A549 treated with Mapracorat at 1 μM for 4 hours (cell line): Measurements from ENCODE around the gene MPZL2. TPM values are rescaled to one million over a fixed set of nuclear protein-coding genes. Genes with fewer than 3 reads are reported as not detected.

ENCODE experiments used
- total RNA-seq: library from RNA; stranded (reverse); fragments of 200-300 nt; extraction: Qiagen RNA extraction; gene quantifications from 5 replicates; pipeline ENCODE4 v1.2.3, GENCODE V29; 2022

Gene MPZL2
- 0.09 to 0.11 TPM in 2 of 5 replicates, not detected in the others for total RNA-seq

GRCh38 chr11:118263695-118264568 lies at the start of gene MPZL2:
Gene MPZL2 (minus strand): TSS chr11:118264297. CDS start chr11:118264153, 144 bp downstream.

GRCh38 chr11:118304568-118305248 lies 40.6 kb upstream of the MPZL2 start, which contains the start of gene CD3E:
Gene CD3E (plus strand): TSS chr11:118304730. CDS start chr11:118304953, 223 bp downstream.

DNA sequence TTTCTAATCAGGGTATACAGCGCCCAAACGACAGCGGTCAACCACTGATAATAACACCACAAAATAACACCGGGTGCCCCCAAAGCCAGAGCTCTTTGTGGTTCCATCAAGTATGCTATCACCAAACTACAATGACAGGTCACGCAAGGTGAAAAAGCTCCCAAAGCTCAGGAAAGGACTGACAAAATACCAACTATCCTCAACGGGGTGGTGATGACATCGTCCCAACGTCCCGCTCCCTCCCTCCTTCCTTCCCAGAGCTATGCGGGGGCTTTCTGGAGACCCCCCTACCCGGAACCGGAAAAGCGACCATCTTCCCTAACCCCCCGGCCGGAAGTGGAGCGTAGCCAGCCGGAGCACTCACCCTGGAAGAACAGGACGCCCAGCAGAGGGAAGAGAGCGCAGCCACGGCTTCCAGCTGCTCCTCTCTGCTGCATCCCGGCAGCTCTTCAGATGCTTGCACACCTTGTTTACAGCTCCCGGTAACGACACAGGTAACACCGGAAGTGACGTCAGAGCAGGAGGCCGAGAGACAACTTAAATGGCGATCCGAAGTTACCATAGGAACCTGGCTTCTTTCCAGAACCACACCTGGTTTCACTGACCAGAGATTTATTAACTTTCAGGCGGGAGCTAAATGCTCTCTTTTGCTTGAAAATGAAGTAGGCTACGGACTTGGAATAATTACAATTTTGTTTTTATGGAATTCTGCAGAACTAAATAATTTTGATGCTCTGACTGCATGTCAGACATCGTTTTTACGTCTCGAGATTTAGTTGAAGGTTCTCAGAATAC lies 12.0 kb downstream of the MPZL2 start, which contains the start of gene MPZL3:
MPZL3 (minus strand) TSS at position 508 of the 795 bp plus-strand sequence; CDS start at position 437, 71 bp downstream.

DNA sequence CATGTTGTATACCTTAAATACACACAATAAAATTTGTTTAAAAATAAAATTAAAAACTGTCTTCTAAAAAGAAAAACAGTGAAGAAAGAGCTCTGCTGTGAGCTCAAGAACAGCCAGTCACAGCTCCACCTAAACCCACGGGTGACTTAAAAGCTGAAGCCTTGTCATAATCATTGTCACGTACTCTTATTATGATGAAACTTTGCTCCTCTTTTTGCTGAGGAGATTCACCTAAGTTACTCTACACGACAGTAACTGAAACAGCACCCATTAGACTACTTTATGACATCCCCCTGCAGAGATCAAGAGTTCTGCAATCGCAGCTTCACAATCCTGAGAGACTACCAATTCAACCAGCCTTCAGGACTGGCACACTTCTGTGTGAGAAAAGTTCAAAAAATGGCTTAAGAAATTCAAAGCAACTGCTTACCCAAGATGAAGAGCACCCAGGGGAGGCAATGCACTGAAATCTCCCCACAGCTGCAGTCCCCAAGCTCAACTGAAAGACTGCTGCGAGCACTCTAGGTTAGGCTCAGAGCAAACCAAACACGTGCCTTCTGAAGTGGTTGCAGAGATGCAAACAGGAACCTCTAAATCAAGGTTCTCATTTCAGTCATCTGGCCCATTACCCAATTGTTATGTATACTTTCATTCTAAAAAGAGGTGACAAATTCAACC lies 39.4 kb downstream of the MPZL2 start, which contains the start of gene JAML:
JAML (minus strand) TSS at position 501 of the 678 bp plus-strand sequence. CDS start 10,145 bp downstream, outside the sequence.

Other genes with a start within 250 kb of the MPZL2 start
- 0.70 TPM in 1 of 5 replicates, not detected in the others for gene TMPRSS4, start 187.2 kb downstream of the MPZL2 start, total RNA-seq
- gene SMIM35, start 177.3 kb downstream of the MPZL2 start, total RNA-seq, result 0.04 TPM in 1 of 5 replicates, not detected in the others
- gene SCN4B, start 111.5 kb downstream of the MPZL2 start, total RNA-seq, result 0.02 to 0.05 TPM (median 0.03 TPM) in 3 of 5 replicates, not detected in the others
- not detected in 5 replicates for gene SCN2B, start 87.7 kb downstream of the MPZL2 start, total RNA-seq
- not detected in 5 replicates for gene JAML, start 39.3 kb downstream of the MPZL2 start, total RNA-seq
- 0.13 to 0.41 TPM (median 0.36 TPM) in 5 replicates for gene MPZL3, start 11.9 kb downstream of the MPZL2 start, total RNA-seq
- gene CD3E, start 40.4 kb upstream of the MPZL2 start, total RNA-seq, result not detected in 5 replicates
- not detected in 5 replicates for gene CD3D, start 78.4 kb upstream of the MPZL2 start, total RNA-seq
- gene CD3G, start 80.0 kb upstream of the MPZL2 start, total RNA-seq, result not detected in 5 replicates
- gene UBE4A, start 95.3 kb upstream of the MPZL2 start, total RNA-seq, result 8.8 to 10.1 TPM (median 9.4 TPM) in 5 replicates
- 164 to 213 TPM (median 196 TPM) in 5 replicates for gene ATP5MG, start 137.3 kb upstream of the MPZL2 start, total RNA-seq
- gene KMT2A, start 172.2 kb upstream of the MPZL2 start, total RNA-seq, result 12.0 to 13.9 TPM (median 12.8 TPM) in 5 replicates